MCF 10A (cell line): ENCODE results near the gene BRDT. TPM values are rescaled to one million over a fixed set of nuclear protein-coding genes. Genes with fewer than 3 reads are reported as not detected.

Experiments
- BruUV-seq: library from RNA; stranded (reverse); fragments of 400-500 nt; replicated peaks from 2 replicates; lab custom pipeline; 2021; lab: Mats Ljungman, UMichigan
- CTCF ChIA-PET: fragments of 300-600 bp; sonication (Branson Sonifier 250); formaldehyde crosslinking; extraction: SDS; loops from one replicate; lab custom pipeline; 2021; ENCODE audit warnings: antibody characterized with exemption, inconsistent platforms; lab: Yijun Ruan, JAX
- POLR2A ChIA-PET: fragments of 300-600, 350-650 bp; sonication (Branson Sonifier 250); formaldehyde crosslinking; extraction: SDS; loops from one replicate; lab custom pipeline; 2020; ENCODE audit warnings: antibody characterized with exemption, inconsistent platforms; lab: Yijun Ruan, JAX
- DNase-seq: peaks from one replicate; pipeline ENCODE4 v3.0.0-alpha.2; 2018; ENCODE audit not compliant: unreplicated experiment
- H3K27ac Mint-ChIP-seq: one replicate; pipeline ENCODE4 v1.8.0; 2022; ENCODE audit warnings: mild to moderate bottlenecking, low read depth, mixed read lengths; ENCODE audit not compliant: unreplicated experiment
- H3K27me3 Mint-ChIP-seq: one replicate; pipeline ENCODE4 v1.8.0; 2022; ENCODE audit warnings: mixed read lengths; ENCODE audit not compliant: insufficient read depth, unreplicated experiment
- H3K36me3 Mint-ChIP-seq: one replicate; pipeline ENCODE4 v1.8.0; 2022; ENCODE audit warnings: mild to moderate bottlenecking, moderate library complexity, mixed read lengths; ENCODE audit not compliant: insufficient read depth, unreplicated experiment
- H3K4me1 Mint-ChIP-seq: one replicate; pipeline ENCODE4 v1.8.0; 2022; ENCODE audit warnings: mixed read lengths; ENCODE audit not compliant: insufficient read depth, unreplicated experiment
- H3K4me3 Mint-ChIP-seq: one replicate; pipeline ENCODE4 v1.8.0; 2022; ENCODE audit warnings: mild to moderate bottlenecking, moderate library complexity, mixed read lengths; ENCODE audit not compliant: unreplicated experiment
- H3K9me3 Mint-ChIP-seq: one replicate; pipeline ENCODE4 v1.8.0; 2022; ENCODE audit warnings: mixed read lengths; ENCODE audit not compliant: unreplicated experiment
- intact Hi-C: fragments of 100-400 bp; cut with micrococcal nuclease; formaldehyde crosslinking; loops from 2 replicates; pipeline ENCODE4 v1.14.1; 2022
- total RNA-seq: library from RNA; stranded (reverse); gene quantifications from 2 replicates; pipeline ENCODE4 v1.2.3, GENCODE V29; 2022
- TF ChIP-seq, protein P1 (sequence below): fragments of 200-600 bp; IDR thresholded peaks from one replicate; pipeline ENCODE4 v1.8.0; 2022; ENCODE audit warnings: antibody characterized with exemption, mild to moderate bottlenecking; ENCODE audit not compliant: unreplicated experiment

The BRDT gene
- total RNA-seq, 1 experiment from 2014 or later: not detected

DNA sequence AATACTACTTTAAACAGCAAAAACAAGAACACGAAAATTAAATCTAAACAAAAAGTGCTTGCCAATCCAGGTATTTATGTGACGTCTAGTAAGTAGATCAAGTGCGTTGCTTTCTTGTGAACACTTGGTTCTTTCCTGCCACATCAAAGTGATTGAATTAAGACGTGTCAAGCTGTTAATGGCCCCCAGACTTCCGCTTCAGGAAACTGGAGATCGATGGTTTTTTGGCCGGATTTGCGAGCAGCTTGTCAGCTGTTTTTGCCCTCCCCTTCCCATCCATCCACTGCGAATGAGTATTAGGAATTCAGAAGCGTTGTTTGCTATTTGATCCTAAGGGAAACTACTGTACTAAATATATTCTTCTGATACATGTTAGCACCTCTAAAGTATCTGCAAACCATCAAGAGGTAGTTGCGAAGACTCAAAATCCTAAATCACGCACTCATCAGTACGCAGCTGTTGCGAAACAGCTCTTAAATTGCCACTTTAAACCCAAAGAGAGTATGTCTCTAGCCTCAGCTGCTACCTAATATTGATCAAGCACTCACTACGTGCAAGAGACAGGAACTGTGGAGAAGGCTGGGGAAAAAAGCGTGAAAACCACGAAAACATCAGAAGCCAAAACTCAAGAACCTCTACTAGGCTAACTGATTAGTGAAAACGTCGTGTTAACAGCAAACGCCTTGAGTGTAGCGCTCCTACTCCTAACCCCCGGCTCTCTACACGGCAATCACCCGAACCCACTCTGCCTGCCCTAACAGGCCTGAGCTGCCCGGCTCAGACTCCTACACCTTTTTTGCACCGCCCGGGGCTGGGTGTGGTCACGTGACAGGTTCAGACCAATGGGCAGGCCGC is 473 bp upstream of the BRDT start:
- no peaks in the 10 kb centered on the region for H3K36me3 Mint-ChIP-seq
- CTCF ChIA-PET: no interaction called here
- no peak for DNase-seq
- POLR2A ChIA-PET: no interaction called here
- TF ChIP-seq, protein P1, sequence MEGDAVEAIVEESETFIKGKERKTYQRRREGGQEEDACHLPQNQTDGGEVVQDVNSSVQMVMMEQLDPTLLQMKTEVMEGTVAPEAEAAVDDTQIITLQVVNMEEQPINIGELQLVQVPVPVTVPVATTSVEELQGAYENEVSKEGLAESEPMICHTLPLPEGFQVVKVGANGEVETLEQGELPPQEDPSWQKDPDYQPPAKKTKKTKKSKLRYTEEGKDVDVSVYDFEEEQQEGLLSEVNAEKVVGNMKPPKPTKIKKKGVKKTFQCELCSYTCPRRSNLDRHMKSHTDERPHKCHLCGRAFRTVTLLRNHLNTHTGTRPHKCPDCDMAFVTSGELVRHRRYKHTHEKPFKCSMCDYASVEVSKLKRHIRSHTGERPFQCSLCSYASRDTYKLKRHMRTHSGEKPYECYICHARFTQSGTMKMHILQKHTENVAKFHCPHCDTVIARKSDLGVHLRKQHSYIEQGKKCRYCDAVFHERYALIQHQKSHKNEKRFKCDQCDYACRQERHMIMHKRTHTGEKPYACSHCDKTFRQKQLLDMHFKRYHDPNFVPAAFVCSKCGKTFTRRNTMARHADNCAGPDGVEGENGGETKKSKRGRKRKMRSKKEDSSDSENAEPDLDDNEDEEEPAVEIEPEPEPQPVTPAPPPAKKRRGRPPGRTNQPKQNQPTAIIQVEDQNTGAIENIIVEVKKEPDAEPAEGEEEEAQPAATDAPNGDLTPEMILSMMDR: no peak
- H3K4me3 Mint-ChIP-seq: no peak overlapping the region
- no peak overlapping the region for H3K27ac Mint-ChIP-seq
- no peaks in the 10 kb centered on the region for H3K4me1 Mint-ChIP-seq
- intact Hi-C loops: no loop called here
- BruUV-seq: no TSS peak
- no peaks in the 10 kb centered on the region for H3K27me3 Mint-ChIP-seq
- no peaks in the 10 kb centered on the region for H3K9me3 Mint-ChIP-seq

DNA sequence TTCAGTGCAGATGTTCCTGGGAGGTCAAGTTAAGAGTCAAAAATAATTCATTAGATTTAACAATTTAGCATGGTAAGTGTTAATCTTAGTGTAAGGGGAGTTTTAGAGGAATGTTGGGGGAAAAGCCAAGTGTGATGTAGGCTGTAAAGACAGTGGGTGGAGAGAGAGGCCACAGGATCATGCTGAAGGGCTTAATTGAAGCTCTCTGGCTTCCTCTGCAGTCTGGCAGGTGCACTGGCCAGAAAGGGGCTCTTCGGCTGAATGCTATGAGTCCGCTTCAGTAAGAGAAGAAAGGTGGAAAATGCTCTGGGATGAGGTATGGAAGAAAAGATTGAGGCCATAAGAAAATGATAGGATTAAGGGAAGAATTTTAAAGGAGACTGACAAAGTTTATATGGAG is 3.0 kb downstream of the BRDT start:
- no peak for DNase-seq
- ChIA-PET POLR2A (interaction anchor here (0.6 kb wide), 1 partner anchor 879 kb away, joined by 3 read pairs; no protein-coding TSS in a partner anchor), CTCF (interaction anchor here (1.0 kb wide), 1 partner anchor 24 kb away, joined by 3 read pairs; no protein-coding TSS in a partner anchor)
- H3K27me3 Mint-ChIP-seq: no peaks in the 10 kb centered on the region
- intact Hi-C loops: no loop called here
- no peaks in the 10 kb centered on the region for H3K4me1 Mint-ChIP-seq
- no TSS peak for BruUV-seq
- H3K27ac Mint-ChIP-seq: no peak overlapping the region
- H3K36me3 Mint-ChIP-seq: no peaks in the 10 kb centered on the region
- TF ChIP-seq, protein P1: no peak
- no peak overlapping the region for H3K4me3 Mint-ChIP-seq
- H3K9me3 Mint-ChIP-seq: no peaks in the 10 kb centered on the region

DNA sequence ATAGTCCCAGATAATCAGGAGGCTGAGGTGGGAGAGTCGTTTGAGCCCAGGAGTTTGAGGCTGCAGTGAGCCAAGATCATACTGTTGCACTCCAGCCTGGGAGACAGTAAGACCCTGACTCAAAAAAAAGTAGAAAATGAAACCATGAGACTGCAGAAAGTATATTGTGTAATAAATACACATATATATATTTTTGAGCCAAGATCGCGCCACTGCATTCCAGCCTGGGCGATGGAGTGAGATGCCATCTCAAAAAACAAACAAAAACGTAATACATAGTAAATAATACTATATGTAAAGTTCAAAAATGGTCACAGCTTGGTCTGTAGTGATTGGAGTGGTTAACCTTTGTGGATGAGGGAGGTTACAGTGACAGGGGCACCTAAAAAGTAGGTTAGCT is 9.7 kb downstream of the BRDT start:
- CTCF ChIA-PET: interaction anchor here (0.6 to 0.7 kb wide), 2 partner anchors 11 to 17 kb away, joined by 4 to 5 read pairs; no protein-coding TSS in a partner anchor
- intact Hi-C loops: no loop called here

GRCh38 chr1:91968334-91968733 is 19.1 kb downstream of the BRDT start:
- intact Hi-C loops: no loop called here
- H3K36me3 Mint-ChIP-seq: no peaks in the 10 kb centered on the region
- ChIA-PET CTCF (interaction anchor here (1.1 kb wide), 1 partner anchor 518 kb away, joined by 4 read pairs; the partner anchor contains the start of gene GFI1), POLR2A (no interaction called here)
- no peak overlapping the region for H3K27ac Mint-ChIP-seq
- no TSS peak for BruUV-seq
- H3K9me3 Mint-ChIP-seq: no peaks in the 10 kb centered on the region
- H3K27me3 Mint-ChIP-seq: no peaks in the 10 kb centered on the region
- no peaks in the 10 kb centered on the region for H3K4me1 Mint-ChIP-seq
- TF ChIP-seq, protein P1: no peak
- H3K4me3 Mint-ChIP-seq: no peak overlapping the region
- no peak for DNase-seq

More for the DNA sequence above, 9.7 kb downstream of the BRDT start:
- Mint-ChIP-seq H3K4me3 (no peak overlapping the region), H3K4me1 (no peaks in the 10 kb centered on the region), H3K27me3 (no peaks in the 10 kb centered on the region), H3K27ac (no peak overlapping the region), H3K9me3 (no peaks in the 10 kb centered on the region), H3K36me3 (no peaks in the 10 kb centered on the region)
- DNase-seq: no peak
- POLR2A ChIA-PET: interaction anchor here (0.7 kb wide), 1 partner anchor 16 kb away, joined by 3 read pairs; no protein-coding TSS in a partner anchor
- TF ChIP-seq, protein P1: no peak
- no TSS peak for BruUV-seq
